HUES64 (cell line): ENCODE results near the gene EFL1.
"Not testable (repeated sequence)": the region's sequence is repeated elsewhere in the genome, so short reads cannot be mapped to it uniquely, and the experiment has no call there.

Experiments used
- H3K27ac ChIP-seq: 2 replicates; pipeline ENCODE4 v1.7.0; 2013; ENCODE audit warnings: low read depth, low read length, inconsistent platforms
- H3K27me3 ChIP-seq: 2 replicates; pipeline ENCODE4 v1.6.1; 2013; ENCODE audit warnings: mild to moderate bottlenecking, low read length; ENCODE audit not compliant: insufficient read depth
- H3K36me3 ChIP-seq: 2 replicates; pipeline ENCODE4 v1.6.1; 2013; ENCODE audit warnings: mild to moderate bottlenecking, low read length; ENCODE audit not compliant: insufficient read depth
- H3K4me1 ChIP-seq: 2 replicates; pipeline ENCODE4 v1.6.1; 2013; ENCODE audit warnings: mild to moderate bottlenecking, low read length, moderate library complexity; ENCODE audit not compliant: insufficient read depth
- H3K4me3 ChIP-seq: 2 replicates; pipeline ENCODE4 v1.5.1; 2013; ENCODE audit warnings: mild to moderate bottlenecking, low read length, moderate library complexity
- H3K9ac ChIP-seq: 2 replicates; pipeline ENCODE4 v1.6.1; 2013; ENCODE audit warnings: mild to moderate bottlenecking, low read depth, low read length
- H3K9me3 ChIP-seq: 2 replicates; pipeline ENCODE4 v1.6.1; 2013; ENCODE audit warnings: low read depth, low read length; ENCODE audit not compliant: insufficient read depth
- WGBS: fragments of 150-250, 120-280 bp; methylation state at CpG from one replicate; pipeline ENCODE4 v1.1.7; 2013; ENCODE audit warnings: missing lambda C conversion rate; 5-methylcytosine and 5-hydroxymethylcytosine counted together

The EFL1 gene

DNA sequence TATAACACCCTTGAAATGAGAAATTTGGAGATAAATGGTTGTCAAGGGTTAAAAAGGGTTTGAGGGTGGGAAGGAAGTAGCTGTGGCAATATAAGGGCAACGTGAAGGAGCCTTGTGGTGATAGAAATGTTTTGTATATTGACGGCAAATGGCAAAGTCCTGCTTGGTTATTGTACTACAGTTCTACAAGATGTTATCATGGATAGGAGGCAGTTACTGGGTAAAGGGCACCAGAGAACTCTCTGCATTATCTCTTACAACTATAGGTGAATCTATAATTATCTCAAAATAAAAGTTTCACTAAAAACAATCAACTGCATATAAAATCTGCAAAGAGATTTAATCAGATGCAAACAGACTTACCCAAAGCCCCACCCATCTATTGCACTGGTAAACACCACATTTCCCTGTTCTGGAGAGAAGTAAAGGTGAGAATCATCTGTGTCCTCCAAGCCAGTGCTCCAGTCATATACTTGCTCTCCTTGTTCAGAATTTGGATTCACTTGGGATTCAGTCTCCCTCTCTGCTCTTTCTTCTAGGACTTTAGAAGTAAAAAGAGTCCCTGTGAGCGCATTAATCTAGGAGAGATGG is 24.5 kb downstream of the EFL1 start:
- WGBS = 89% methylated on average over 2 of the region's 3 CpGs
- not testable (repeated sequence) for H3K27ac ChIP-seq, H3K27me3 ChIP-seq, H3K9ac ChIP-seq, H3K9me3 ChIP-seq, H3K4me1 ChIP-seq, H3K4me3 ChIP-seq
- H3K36me3 ChIP-seq = peaks cover 35% of the 10 kb centered on the region

DNA sequence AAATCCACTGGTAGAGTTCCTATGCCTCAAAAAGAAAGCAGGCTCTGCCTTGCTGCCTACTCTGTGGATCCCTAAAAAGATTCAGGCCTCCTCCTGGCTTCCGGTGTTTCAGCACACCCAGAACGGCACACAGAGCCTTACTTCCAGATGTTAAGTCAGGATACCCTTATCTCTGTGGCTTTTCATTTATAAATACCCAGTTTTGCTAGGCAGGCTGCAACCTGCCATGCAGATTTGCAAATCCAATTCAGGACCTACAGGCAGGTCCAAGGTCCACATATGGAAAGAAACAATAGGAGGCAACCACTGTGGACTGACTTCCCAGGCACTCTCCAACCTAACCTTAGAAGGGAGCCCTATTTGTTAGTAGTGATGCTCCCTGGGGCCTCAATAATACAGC is 30.7 kb downstream of the EFL1 start:
- peaks cover 39% of the 10 kb centered on the region for H3K36me3 ChIP-seq
- H3K4me1 ChIP-seq = no peaks in the 10 kb centered on the region
- 91% methylated on average over 2 of the region's 2 CpGs for WGBS
- H3K4me3 ChIP-seq = no peak overlapping the region
- peak overlapping the region; percentile 23; the same call in 1 of the 2 replicates for H3K27ac ChIP-seq
- no peaks in the 10 kb centered on the region for H3K9me3 ChIP-seq
- H3K9ac ChIP-seq = no peak overlapping the region
- H3K27me3 ChIP-seq = no peaks in the 10 kb centered on the region

DNA sequence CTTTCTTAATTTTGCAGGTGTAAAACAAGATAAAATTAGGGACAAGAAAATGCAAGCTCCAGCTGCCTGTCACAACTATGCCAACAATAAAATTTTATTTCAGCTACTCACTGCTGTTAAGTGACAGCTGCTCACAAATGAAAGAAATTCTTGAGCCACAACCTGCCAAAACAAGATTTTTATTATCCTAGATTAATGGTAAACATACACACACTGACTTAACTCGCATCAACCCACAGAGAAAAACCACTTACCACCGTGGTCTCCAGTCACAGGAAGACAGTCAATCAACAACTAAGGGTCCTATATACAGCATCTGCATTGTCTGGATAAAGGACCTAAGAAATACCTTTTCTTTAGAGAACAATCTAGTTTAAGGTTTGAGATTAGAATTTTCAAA is 31.3 kb downstream of the EFL1 start:
- Histone ChIP-seq H3K9ac (no peak overlapping the region), H3K9me3 (no peaks in the 10 kb centered on the region), H3K27ac (no peak overlapping the region), H3K27me3 (no peaks in the 10 kb centered on the region), H3K36me3 (peaks cover 45% of the 10 kb centered on the region), H3K4me1 (no peaks in the 10 kb centered on the region), H3K4me3 (no peak overlapping the region)
- 91% methylated on average over 2 of the region's 2 CpGs for WGBS

DNA sequence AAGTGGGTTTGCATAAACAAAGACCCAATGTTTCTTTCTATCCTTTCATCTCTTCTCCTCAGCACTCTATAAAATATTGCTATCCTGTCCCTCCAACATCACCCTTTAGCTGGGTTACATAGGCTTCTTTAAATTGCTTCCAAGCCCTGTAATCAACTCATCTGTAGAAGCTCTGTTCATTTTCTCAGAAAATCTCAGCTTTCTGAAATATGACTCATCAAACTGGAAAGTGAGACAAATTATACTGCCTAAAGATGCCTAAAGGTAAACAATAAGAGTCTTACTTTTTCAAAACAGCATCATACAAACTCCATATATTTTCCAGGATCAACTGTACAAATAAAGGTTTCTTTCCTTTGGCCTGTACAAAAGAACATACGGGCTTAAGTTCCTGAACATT is 33.8 kb downstream of the EFL1 start:
- Histone ChIP-seq H3K27me3 (no peaks in the 10 kb centered on the region), H3K9ac (no peak overlapping the region), H3K4me1 (no peaks in the 10 kb centered on the region), H3K9me3 (no peaks in the 10 kb centered on the region), H3K27ac (no peak overlapping the region), H3K4me3 (no peak overlapping the region), H3K36me3 (peaks cover 50% of the 10 kb centered on the region)
- WGBS = 100% methylated on average over 1 of the region's 1 CpG

DNA sequence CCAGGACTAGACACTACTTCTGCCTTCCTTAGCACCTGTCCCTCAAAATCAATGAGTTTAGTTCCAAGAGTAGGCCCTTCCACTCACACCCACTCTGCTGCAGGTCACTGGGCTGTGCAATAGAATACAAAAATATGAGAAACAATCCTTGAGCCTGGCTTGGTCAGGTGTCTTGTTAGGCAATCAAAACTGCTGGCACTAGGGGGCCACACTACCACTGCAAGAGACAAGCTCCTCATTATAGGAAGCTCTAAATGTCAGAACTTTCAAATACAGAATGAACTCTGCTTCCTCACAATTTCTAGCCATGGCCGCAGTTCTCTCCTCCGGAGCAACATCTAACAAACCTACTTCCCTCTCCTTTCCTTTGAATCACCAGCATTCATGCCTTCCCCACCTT is 41.0 kb downstream of the EFL1 start:
- H3K27me3 ChIP-seq, H3K4me1 ChIP-seq, H3K9ac ChIP-seq, H3K27ac ChIP-seq, H3K9me3 ChIP-seq, H3K4me3 ChIP-seq: not testable (repeated sequence)
- peaks cover 41% of the 10 kb centered on the region for H3K36me3 ChIP-seq
- 90% methylated on average over 2 of the region's 2 CpGs for WGBS

DNA sequence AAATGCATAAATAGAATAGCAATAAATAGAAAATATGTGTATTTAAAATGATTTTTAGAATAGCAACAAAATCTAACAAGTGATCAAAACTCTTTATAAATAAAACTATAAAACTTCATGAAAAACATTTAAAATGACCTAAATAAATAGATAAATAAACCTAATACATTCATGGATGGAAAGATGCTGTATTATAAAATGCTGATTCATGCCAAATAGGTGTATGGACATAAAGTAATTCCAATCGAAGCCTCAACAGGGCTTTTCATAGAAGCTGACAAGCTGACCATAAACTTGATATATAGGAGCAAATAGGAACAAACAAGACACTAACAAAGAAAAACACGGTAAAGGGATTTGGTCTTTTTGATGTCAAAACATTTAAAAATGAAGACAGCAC is 46.4 kb downstream of the EFL1 start:
- 100% methylated on average over 1 of the region's 2 CpGs for WGBS
- not testable (repeated sequence) for H3K27ac ChIP-seq, H3K4me1 ChIP-seq, H3K4me3 ChIP-seq, H3K9ac ChIP-seq, H3K9me3 ChIP-seq, H3K27me3 ChIP-seq
- H3K36me3 ChIP-seq = peaks cover 45% of the 10 kb centered on the region

DNA sequence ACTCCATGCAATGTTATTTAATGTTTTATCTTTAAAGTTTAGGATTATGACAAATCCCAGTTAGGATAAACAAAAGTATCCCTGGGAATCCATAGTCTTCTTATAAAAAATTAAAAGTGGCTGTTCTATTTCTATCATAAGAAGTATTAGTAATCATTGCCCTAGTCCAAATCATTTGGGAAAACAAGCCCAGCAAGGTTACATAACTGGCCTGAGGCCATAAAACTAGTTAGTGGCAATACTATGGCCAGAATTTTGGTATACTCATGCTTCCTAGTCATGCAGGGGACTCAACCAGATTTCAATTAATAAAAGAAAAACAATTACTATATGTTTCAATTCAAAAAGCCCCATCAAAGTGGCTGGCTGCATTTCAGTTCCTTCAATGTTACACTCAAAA is 50.3 kb downstream of the EFL1 start:
- H3K36me3 ChIP-seq = peaks cover 21% of the 10 kb centered on the region
- H3K27me3 ChIP-seq, H3K4me1 ChIP-seq, H3K4me3 ChIP-seq, H3K27ac ChIP-seq, H3K9me3 ChIP-seq, H3K9ac ChIP-seq: not testable (repeated sequence)

DNA sequence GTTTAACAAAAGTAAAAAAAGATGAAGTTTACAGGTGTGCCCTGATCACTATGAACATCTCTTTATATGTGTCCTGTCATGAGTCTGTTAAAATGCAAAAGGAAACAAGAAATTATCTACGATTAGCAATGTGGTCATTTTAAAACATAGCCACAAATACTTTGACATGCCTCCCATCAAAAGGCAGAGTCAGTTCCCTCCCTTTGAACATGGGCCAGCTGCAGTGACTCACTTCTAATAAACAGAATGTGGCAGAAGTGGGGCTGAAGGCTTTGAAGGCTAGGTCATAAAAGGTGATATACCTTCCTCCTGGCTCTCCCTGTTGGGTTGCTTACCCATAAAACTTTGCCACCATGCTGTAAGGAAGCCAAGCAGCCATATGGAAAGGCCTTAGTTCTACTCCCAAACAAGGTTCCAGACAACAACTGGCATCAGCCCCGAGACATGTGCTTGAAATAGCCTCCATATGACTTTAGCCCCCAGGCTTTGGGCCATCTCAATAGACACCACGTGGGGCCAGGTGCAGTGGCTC is 52.4 kb downstream of the EFL1 start:
- H3K4me1 ChIP-seq, H3K27ac ChIP-seq, H3K27me3 ChIP-seq, H3K9me3 ChIP-seq, H3K4me3 ChIP-seq, H3K9ac ChIP-seq: not testable (repeated sequence)
- 91% methylated on average over 3 of the region's 3 CpGs for WGBS
- peaks cover 14% of the 10 kb centered on the region for H3K36me3 ChIP-seq

DNA sequence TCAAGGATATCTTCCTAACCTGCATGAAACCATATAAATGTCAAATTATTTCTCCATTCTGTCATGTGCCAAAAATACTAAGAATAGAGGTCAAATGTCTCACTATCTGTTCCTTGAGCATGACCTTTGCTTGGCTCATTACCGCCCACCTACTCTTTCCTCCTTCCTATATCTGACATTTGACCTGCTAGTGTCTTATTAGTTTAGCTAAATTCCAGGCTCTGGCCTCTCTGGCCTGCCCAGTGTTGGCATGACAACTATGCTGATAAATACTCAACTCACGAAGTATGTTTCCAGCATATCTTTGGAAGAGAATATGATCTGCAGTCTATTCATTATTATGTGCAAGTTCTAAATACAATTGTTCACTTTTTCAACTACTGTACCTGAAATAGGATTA is 58.0 kb downstream of the EFL1 start:
- not testable (repeated sequence) for H3K9me3 ChIP-seq, H3K9ac ChIP-seq, H3K27ac ChIP-seq, H3K36me3 ChIP-seq, H3K4me3 ChIP-seq, H3K27me3 ChIP-seq, H3K4me1 ChIP-seq
- no CpG with 5 or more reads among the region's 2 CpGs for WGBS

DNA sequence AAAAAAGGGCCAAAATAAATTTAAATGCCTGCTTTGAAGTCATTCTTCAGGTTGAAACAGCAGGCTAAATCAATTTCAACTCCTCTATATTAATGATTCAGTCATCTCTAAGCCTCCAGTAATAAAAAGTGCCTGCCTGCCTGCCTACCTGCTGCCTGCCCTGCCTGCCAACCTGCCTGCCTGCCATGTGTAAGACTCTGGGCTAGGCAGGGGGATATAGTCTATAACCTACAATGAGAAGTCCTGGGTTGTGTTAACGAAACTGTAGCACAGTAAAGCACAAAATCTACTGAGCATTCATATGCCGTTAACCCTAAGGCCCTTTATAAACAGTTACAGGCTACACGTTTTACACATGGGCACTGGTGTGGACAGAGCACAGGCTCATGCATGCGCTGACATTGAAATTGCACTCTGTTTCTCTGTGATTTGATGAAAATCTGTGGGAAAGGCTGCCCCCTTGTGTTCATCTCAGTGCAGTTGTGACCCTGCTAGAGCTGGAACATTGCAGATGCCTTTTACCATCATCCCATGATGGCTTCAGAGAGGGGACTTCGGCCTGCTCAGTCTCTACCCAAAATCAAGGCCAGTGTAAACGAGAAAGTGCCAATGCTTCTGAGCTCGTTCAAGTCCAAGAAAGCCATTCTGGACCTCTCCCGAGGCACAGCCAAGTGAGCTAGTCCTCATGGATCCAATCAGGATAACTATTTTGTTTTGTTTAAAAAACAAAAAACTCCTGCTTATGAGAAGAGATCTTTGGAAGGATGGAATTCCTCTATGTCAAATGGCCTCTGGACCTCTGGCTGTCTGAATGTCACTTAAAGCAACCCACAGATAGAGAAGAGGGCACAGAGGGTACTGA is 64.6 kb downstream of the EFL1 start:
- no peaks in the 10 kb centered on the region for H3K36me3 ChIP-seq
- no peak overlapping the region for H3K27ac ChIP-seq
- no peaks in the 10 kb centered on the region for H3K4me1 ChIP-seq
- H3K4me3 ChIP-seq = no peak overlapping the region
- WGBS = 65% methylated on average over 8 of the region's 8 CpGs
- no peaks in the 10 kb centered on the region for H3K27me3 ChIP-seq
- no peaks in the 10 kb centered on the region for H3K9me3 ChIP-seq
- no peak overlapping the region for H3K9ac ChIP-seq

DNA sequence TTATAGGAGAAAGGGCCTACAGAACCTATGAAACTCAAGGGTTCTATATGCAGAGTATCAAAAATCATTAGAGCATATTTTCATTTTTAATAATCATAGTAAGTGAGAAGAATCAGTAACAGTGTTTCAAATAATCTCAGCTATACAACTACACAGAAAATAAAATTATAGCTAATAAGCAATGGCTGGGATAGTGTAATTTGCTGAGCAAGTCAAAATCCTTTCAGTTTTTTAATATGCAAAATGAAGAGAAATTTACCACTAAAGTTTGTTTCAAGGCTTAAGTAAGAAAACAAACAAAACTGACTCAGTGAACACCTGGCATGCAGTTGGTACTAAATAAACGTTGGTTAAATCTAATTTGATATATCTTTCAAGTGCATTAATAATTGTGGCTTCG is 66.2 kb downstream of the EFL1 start:
- Histone ChIP-seq H3K9ac (no peak overlapping the region), H3K9me3 (no peaks in the 10 kb centered on the region), H3K27ac (no peak overlapping the region), H3K27me3 (no peaks in the 10 kb centered on the region), H3K4me3 (no peak overlapping the region), H3K36me3 (no peaks in the 10 kb centered on the region), H3K4me1 (no peaks in the 10 kb centered on the region)
- WGBS = 91% methylated on average over 2 of the region's 2 CpGs
